GM19468 (cell line): Measurements from ENCODE around the gene GP9.
A peak's percentile ranks its signal among the peaks of the same experiment; 100 is the strongest.

Experiments used
- ATAC-seq: cut with Tn5 transposase; IDR thresholded peaks from one replicate; pipeline ENCODE4 v1.9.1; 2021; ENCODE audit warnings: mild to moderate bottlenecking, moderate library complexity, moderate number of reproducible peaks; ENCODE audit not compliant: unreplicated experiment; ENCODE audit errors: extremely low read depth

Gene GP9

GRCh38 chr3:129046732-129047552, 13.6 kb upstream of the GP9 start:
- no peak for ATAC-seq

- ATAC-seq, result no peak
Measured at GRCh38 chr3:129047553-129047839, 13.1 kb upstream of the GP9 start.

GRCh38 chr3:129050556-129051295, 9.9 kb upstream of the GP9 start:
- no peak for ATAC-seq

GRCh38 chr3:129051871-129052340, 8.7 kb upstream of the GP9 start:
- ATAC-seq, result no peak

GRCh38 chr3:129052675-129053074, 7.9 kb upstream of the GP9 start:
- ATAC-seq, result no peak

- no peak for ATAC-seq
Measured at GRCh38 chr3:129054605-129055104, 5.9 kb upstream of the GP9 start.

GRCh38 chr3:129056451-129057173, 4.0 kb upstream of the GP9 start:
- no peak for ATAC-seq

GRCh38 chr3:129057249-129057648, 3.3 kb upstream of the GP9 start:
- no peak for ATAC-seq

- peak; percentile 49 for ATAC-seq
Measured at GRCh38 chr3:129058441-129059200, 2.0 kb upstream of the GP9 start.

GRCh38 chr3:129059311-129059958, 1.1 kb upstream of the GP9 start:
- no peak for ATAC-seq

GRCh38 chr3:129061023-129061887, 676 bp downstream of the GP9 start:
- no peak for ATAC-seq

GRCh38 chr3:129061888-129062834, 1.6 kb downstream of the GP9 start:
- no peak for ATAC-seq

GRCh38 chr3:129063091-129063640, 2.6 kb downstream of the GP9 start:
- ATAC-seq, result no peak

GRCh38 chr3:129063841-129064482, 3.4 kb downstream of the GP9 start:
- ATAC-seq, result no peak

- no peak for ATAC-seq
Measured at GRCh38 chr3:129065016-129065719, 4.6 kb downstream of the GP9 start.

- no peak for ATAC-seq
Measured at GRCh38 chr3:129065720-129066073, 5.1 kb downstream of the GP9 start.
